OCI-LY3 (cell line): ENCODE results near the gene CPZ.

Experiments
- H2AFZ ChIP-seq: fragments of 200-600, 300-600 bp; shearing (Covaris generic); 2 replicates; pipeline ENCODE4 v1.6.0; 2014; ENCODE audit warnings: antibody characterized with exemption, low read depth, low read length
- H3K27ac ChIP-seq: fragments of 200-600, 300-600 bp; sonication (generic); 2 replicates; pipeline ENCODE4 v1.5.1; 2014; ENCODE audit warnings: mild to moderate bottlenecking, low read length, moderate library complexity, mixed read lengths
- H3K27me3 ChIP-seq: fragments of 200-600, 300-600 bp; sonication (generic); 2 replicates; pipeline ENCODE4 v1.6.1; 2014; ENCODE audit warnings: low read depth, low read length, mixed read lengths
- H3K36me3 ChIP-seq: fragments of 200-600, 300-600 bp; sonication (generic); replicated peaks from 2 replicates; pipeline ENCODE3; 2014; ENCODE audit warnings: low read depth, low read length, mixed read lengths
- H3K4me1 ChIP-seq: fragments of 300-600, 200-600 bp; sonication (generic); 2 replicates; pipeline ENCODE4 v1.6.1; 2014; ENCODE audit warnings: low read length, mixed read lengths
- H3K4me2 ChIP-seq: fragments of 200-600, 300-600 bp; sonication (generic); 2 replicates; pipeline ENCODE4 v1.6.1; 2014; ENCODE audit warnings: low read length, mixed read lengths
- H3K4me3 ChIP-seq: fragments of 300-600, 200-600 bp; sonication (generic); 2 replicates; pipeline ENCODE4 v1.5.1; 2014; ENCODE audit warnings: antibody characterized with exemption, mild to moderate bottlenecking, low read length, moderate library complexity
- H3K79me2 ChIP-seq: fragments of 300-600, 200-600 bp; shearing (Covaris generic); 2 replicates; pipeline ENCODE4 v1.6.1; 2014; ENCODE audit warnings: mild to moderate bottlenecking, low read length, mixed read lengths
- H3K9ac ChIP-seq: fragments of 300-600, 200-600 bp; shearing (Covaris generic); 2 replicates; pipeline ENCODE4 v1.6.0; 2014; ENCODE audit warnings: mild to moderate bottlenecking, low read length, moderate library complexity
- H3K9me3 ChIP-seq: fragments of 200-600, 300-600 bp; shearing (Covaris generic); 2 replicates; pipeline ENCODE4 v1.6.1; 2014; ENCODE audit warnings: low read length, mixed read lengths; ENCODE audit not compliant: insufficient read depth
- H4K20me1 ChIP-seq: fragments of 200-600, 300-600 bp; sonication (generic); 2 replicates; pipeline ENCODE4 v1.6.1; 2016; ENCODE audit warnings: low read length, mixed read lengths; ENCODE audit not compliant: insufficient read depth
- CTCF ChIP-seq: fragments of 200-600, 300-600 bp; sonication (generic); IDR thresholded peaks from 2 replicates; pipeline ENCODE4 v1.5.1; 2014; ENCODE audit warnings: antibody characterized with exemption, low read length, low read depth
- EZH2phosphoT487 ChIP-seq: fragments of 200-600 bp; shearing (Covaris generic); IDR thresholded peaks from 2 replicates; pipeline ENCODE4 v1.6.1; 2018; ENCODE audit warnings: antibody characterized with exemption, mixed run types, low read depth

CPZ gene

GRCh38 chr4:8586246-8586645, 6.3 kb upstream of the CPZ start:
- Histone ChIP-seq H3K4me1 (no peaks in the 10 kb centered on the region), H3K79me2 (no peaks in the 10 kb centered on the region), H3K9ac (no peak overlapping the region), H3K27ac (no peak overlapping the region), H3K4me3 (no peak overlapping the region), H3K36me3 (no peaks in the 10 kb centered on the region), H3K9me3 (no peaks in the 10 kb centered on the region), H3K4me2 (no peak overlapping the region), H3K27me3 (no peaks in the 10 kb centered on the region; the same call in 1 of the 2 replicates), H4K20me1 (no peaks in the 10 kb centered on the region), H2AFZ (no peak overlapping the region)
- TF ChIP-seq EZH2phosphoT487 (no peak), CTCF (no peak)

- Histone ChIP-seq H3K36me3 (no peaks in the 10 kb centered on the region), H2AFZ (no peak overlapping the region), H3K79me2 (no peaks in the 10 kb centered on the region), H3K27ac (no peak overlapping the region), H3K27me3 (no peaks in the 10 kb centered on the region; the same call in 1 of the 2 replicates), H3K9ac (no peak overlapping the region), H3K4me1 (no peaks in the 10 kb centered on the region), H3K9me3 (no peaks in the 10 kb centered on the region), H4K20me1 (no peaks in the 10 kb centered on the region), H3K4me3 (no peak overlapping the region), H3K4me2 (no peak overlapping the region)
- TF ChIP-seq EZH2phosphoT487 = no peak
- TF ChIP-seq CTCF = peak; percentile 38
These were observed 5.7 kb upstream of the CPZ start for GRCh38 chr4:8586671-8587468.

GRCh38 chr4:8587469-8588195, 4.9 kb upstream of the CPZ start:
- no peaks in the 10 kb centered on the region for H3K79me2 ChIP-seq
- no peak for TF ChIP-seq CTCF
- TF ChIP-seq EZH2phosphoT487 = no peak
- H3K27ac ChIP-seq = no peak overlapping the region
- H3K9ac ChIP-seq = no peak overlapping the region
- no peak overlapping the region for H2AFZ ChIP-seq
- H4K20me1 ChIP-seq = no peaks in the 10 kb centered on the region
- no peaks in the 10 kb centered on the region for H3K36me3 ChIP-seq
- no peaks in the 10 kb centered on the region for H3K4me1 ChIP-seq
- no peak overlapping the region for H3K4me2 ChIP-seq
- no peaks in the 10 kb centered on the region for H3K9me3 ChIP-seq
- no peaks in the 10 kb centered on the region; the same call in 1 of the 2 replicates for H3K27me3 ChIP-seq
- no peak overlapping the region for H3K4me3 ChIP-seq

- no peak overlapping the region for H2AFZ ChIP-seq
- H4K20me1 ChIP-seq = no peaks in the 10 kb centered on the region
- no peaks in the 10 kb centered on the region for H3K36me3 ChIP-seq
- no peaks in the 10 kb centered on the region for H3K4me1 ChIP-seq
- H3K4me2 ChIP-seq = no peak overlapping the region
- TF ChIP-seq EZH2phosphoT487 (no peak), CTCF (no peak)
- H3K79me2 ChIP-seq = no peaks in the 10 kb centered on the region
- no peak overlapping the region for H3K9ac ChIP-seq
- no peaks in the 10 kb centered on the region; the same call in 1 of the 2 replicates for H3K27me3 ChIP-seq
- H3K9me3 ChIP-seq = no peaks in the 10 kb centered on the region
- no peak overlapping the region for H3K27ac ChIP-seq
- no peak overlapping the region for H3K4me3 ChIP-seq
These were observed 4.4 kb upstream of the CPZ start for GRCh38 chr4:8588196-8588470.
